A549 (cell line): Measurements from ENCODE around the gene RPGRIP1. TPM values are rescaled to one million over a fixed set of nuclear protein-coding genes. Genes with fewer than 3 reads are reported as not detected.

Source experiments
- ATAC-seq, 2 experiments: fragments of 200-7000 bp in 1 of 2; fragments of >200 bp in 1 of 2; cut with Nextera tagmentation in 1 of 2; cut with Tn5 transposase in 1 of 2; 3 replicates each; pipeline versions ENCODE4 v1.8.0 to v1.9.1; 2018 to 2020; ENCODE audit warnings: mild to moderate bottlenecking in 1 of 2, moderate library complexity in 1 of 2
- CTCF ChIA-PET: fragments of 300-600 bp; sonication (Branson Sonifier 250); formaldehyde crosslinking; extraction: SDS; loops from one replicate; lab custom pipeline; 2021; ENCODE audit warnings: antibody characterized with exemption, inconsistent platforms; lab: Yijun Ruan, JAX
- POLR2A ChIA-PET: fragments of 350-600 bp; formaldehyde crosslinking; extraction: SDS; loops from one replicate; lab custom pipeline; 2021; ENCODE audit warnings: antibody characterized with exemption, inconsistent platforms; lab: Yijun Ruan, JAX
- DNase-seq, 2 experiments: peaks; one replicate each; pipeline versions ENCODE4 v3.0.0 to v3.0.0-alpha.2; 2011 to 2016; ENCODE audit warnings: low read depth in 1 of 2, low spot score in 1 of 2
- FAIRE-seq: peaks from 2 replicates; lab custom pipeline; 2011; peaks lifted over from hg19 to GRCh38; lab: Jason Lieb, UNC
- H3K27ac ChIP-seq, 2 experiments: fragments of >200 bp; sonication (Bioruptor Twin); formaldehyde crosslinking; 3 replicates each; pipeline ENCODE4 v1.5.1; 2016 to 2017
- H3K4me1 ChIP-seq: fragments of >200 bp; sonication (Bioruptor Twin); formaldehyde crosslinking; 3 replicates; pipeline ENCODE4 v1.6.1; 2016
- H3K4me2 ChIP-seq: fragments of >200 bp; sonication (Bioruptor Twin); formaldehyde crosslinking; 3 replicates; pipeline ENCODE4 v1.6.1; 2016
- H3K4me3 ChIP-seq: fragments of >200 bp; sonication (Bioruptor Twin); formaldehyde crosslinking; 3 replicates; pipeline ENCODE4 v1.5.1; 2016
- H3K9me3 ChIP-seq: fragments of >200 bp; sonication (Bioruptor Twin); formaldehyde crosslinking; 3 replicates; pipeline ENCODE4 v1.6.1; 2016
- BHLHE40 ChIP-seq: IDR thresholded peaks from 2 replicates; pipeline ENCODE4 v1.6.1; 2012; ENCODE audit warnings: low read depth, low read length, inconsistent platforms
- CBX2 ChIP-seq: fragments of 200-600 bp; sonication (generic); IDR thresholded peaks from 2 replicates; pipeline ENCODE4 v1.6.1; 2016; ENCODE audit warnings: low read depth, mild to moderate bottlenecking, borderline replicate concordance
- CBX8 ChIP-seq: fragments of 200-600 bp; sonication (generic); IDR thresholded peaks from 2 replicates; pipeline ENCODE4 v1.6.1; 2016
- CHD4 ChIP-seq: fragments of 200-600 bp; sonication (generic); IDR thresholded peaks from 2 replicates; pipeline ENCODE4 v1.6.1; 2016; ENCODE audit warnings: antibody characterized with exemption, mild to moderate bottlenecking, borderline replicate concordance
- E2F6 ChIP-seq: IDR thresholded peaks from 2 replicates; pipeline ENCODE4 v1.6.1; 2012; ENCODE audit warnings: low read depth, borderline replicate concordance
- ESRRA ChIP-seq: fragments of 150-350 bp; IDR thresholded peaks from 2 replicates; pipeline ENCODE4 v1.6.1; 2014; ENCODE audit warnings: mild to moderate bottlenecking, low read length, borderline replicate concordance
- FOSB ChIP-seq: fragments of 250-450 bp; sonication (Bioruptor Pico); IDR thresholded peaks from 2 replicates; pipeline ENCODE4 v1.5.0; 2020; ENCODE audit warnings: mild to moderate bottlenecking, moderate library complexity
- FOSL2 ChIP-seq, 2 experiments: fragments of 450-650 bp in 1 of 2; fragments of >200 bp in 1 of 2; sonication (Bioruptor Twin) in 1 of 2; formaldehyde crosslinking; IDR thresholded peaks; 2 replicates each; pipeline versions ENCODE4 v1.5.0 to v1.6.1; 2016 to 2020; ENCODE audit warnings: mild to moderate bottlenecking in 1 of 2, moderate library complexity in 1 of 2
- FOXS1 ChIP-seq: fragments of 250-450 bp; sonication (Bioruptor Pico); IDR thresholded peaks from 2 replicates; pipeline ENCODE4 v1.5.0; 2020; ENCODE audit warnings: mild to moderate bottlenecking, moderate library complexity
- GATA3 ChIP-seq: IDR thresholded peaks from 2 replicates; pipeline ENCODE4 v1.6.1; 2012; ENCODE audit warnings: borderline replicate concordance
- HES2 ChIP-seq: fragments of >200 bp; sonication (Bioruptor Twin); formaldehyde crosslinking; IDR thresholded peaks from 2 replicates; pipeline ENCODE4 v1.6.1; 2016
- HOXA7 ChIP-seq: fragments of 250-450 bp; sonication (Bioruptor Pico); IDR thresholded peaks from 2 replicates; pipeline ENCODE4 v1.5.0; 2020; ENCODE audit warnings: mild to moderate bottlenecking, moderate library complexity
- MAFK ChIP-seq: fragments of 450-650 bp; IDR thresholded peaks from 2 replicates; pipeline ENCODE4 v1.6.1; 2014; ENCODE audit not compliant: partially characterized antibody
- MAZ ChIP-seq: fragments of 150-350 bp; IDR thresholded peaks from 2 replicates; pipeline ENCODE4 v1.6.1; 2014; ENCODE audit warnings: antibody characterized with exemption, low read depth, low read length, borderline replicate concordance
- NFE2L2 ChIP-seq: fragments of 150-350 bp; conservative IDR thresholded peaks from 2 replicates; pipeline ENCODE4 v1.6.1; 2014; ENCODE audit warnings: low read length
- PBX3 ChIP-seq: IDR thresholded peaks from 2 replicates; pipeline ENCODE4 v1.6.1; 2012
- POLR2AphosphoS2 ChIP-seq: conservative IDR thresholded peaks from 2 replicates; pipeline ENCODE4 v1.6.1; 2012; ENCODE audit warnings: low read length, improper control_type of control experiment, inconsistent platforms
- RAD21 ChIP-seq, 2 experiments: fragments of >200 bp in 1 of 2; sonication (Bioruptor Twin) in 1 of 2; formaldehyde crosslinking in 1 of 2; IDR thresholded peaks in 1 of 2; conservative IDR thresholded peaks in 1 of 2; 2 replicates in 1 of 2; 3 replicates in 1 of 2; pipeline ENCODE4 v1.6.1; 2012 to 2018; ENCODE audit warnings: inconsistent platforms in 1 of 2
- RFX5 ChIP-seq: fragments of 450-650 bp; IDR thresholded peaks from 2 replicates; pipeline ENCODE4 v1.7.1; 2014; ENCODE audit warnings: antibody characterized with exemption, mild to moderate bottlenecking, moderate library complexity
- SMC3 ChIP-seq: fragments of >200 bp; sonication (Bioruptor Twin); formaldehyde crosslinking; IDR thresholded peaks from 3 replicates; pipeline ENCODE4 v1.6.1; 2018; ENCODE audit warnings: inconsistent platforms
- SREBF2 ChIP-seq: fragments of 450-650 bp; IDR thresholded peaks from 2 replicates; pipeline ENCODE4 v1.6.1; 2014; ENCODE audit warnings: mild to moderate bottlenecking, moderate library complexity
- ZNF302 ChIP-seq: fragments of 250-450 bp; sonication (Bioruptor Pico); IDR thresholded peaks from 2 replicates; pipeline ENCODE4 v1.9.0; 2021; ENCODE audit warnings: inconsistent platforms, mild to moderate bottlenecking, moderate library complexity
- ZSCAN20 ChIP-seq: fragments of 250-450 bp; sonication (Bioruptor Pico); IDR thresholded peaks from 2 replicates; pipeline ENCODE4 v1.8.0; 2022; ENCODE audit warnings: mild to moderate bottlenecking, moderate library complexity
- WGBS: methylation state at CpG from one replicate; pipeline ENCODE4 v1.1.6; 2017; ENCODE audit errors: missing lambda C conversion rate; 5-methylcytosine and 5-hydroxymethylcytosine counted together
- polyA plus RNA-seq, 4 experiments: library from polyadenylated mRNA; depleted of rRNA in 3 of 4; stranded (reverse); fragments of >200 nt; fragmentation: RNase III in 1 of 4; extraction: RNeasy Plus Mini Kit Qiagen cat#74134 plus additional on column Dnase treatment in 1 of 4; gene quantifications; 2 replicates in 3 of 4; 3 replicates in 1 of 4; pipeline ENCODE4 v1.2.3, GENCODE V29; 2011 to 2017
- TF ChIP-seq, protein P1 (sequence below): fragments of >200 bp; sonication (Bioruptor Twin); formaldehyde crosslinking; IDR thresholded peaks from 3 replicates; pipeline ENCODE4 v1.5.1; 2016
- TF ChIP-seq, protein P2 (sequence below): IDR thresholded peaks from 2 replicates; pipeline ENCODE4 v1.6.1; 2012

The RPGRIP1 gene
- polyA plus RNA-seq, 2 of the 4 experiments (the other 2 are of a cell fraction), result 0.26 to 1.5 TPM

GRCh38 chr14:21238823-21239518 lies 40.9 kb upstream of the RPGRIP1 start:
- ATAC-seq (no peak), DNase-seq (no peak), FAIRE-seq (no peak)
- Histone ChIP-seq H3K4me3 (no peak overlapping the region), H3K27ac (no peak overlapping the region), H3K9me3 (no peaks in the 10 kb centered on the region), H3K4me2 (no peak overlapping the region), H3K4me1 (peaks cover 69% of the 10 kb centered on the region; the same call in 2 of the 3 replicates)
- TF ChIP-seq HOXA7, result no peak
- TF ChIP-seq NFE2L2, result no peak
- no peak for TF ChIP-seq PBX3
- TF ChIP-seq FOXS1 (CRISPR knock-in tag), result no peak
- TF ChIP-seq BHLHE40, result no peak
- no peak for TF ChIP-seq CHD4
- no peak for TF ChIP-seq ZSCAN20 (CRISPR knock-in tag)
- no peak for TF ChIP-seq CBX8
- no peak for TF ChIP-seq ZNF302 (CRISPR knock-in tag)
- TF ChIP-seq SMC3, result no peak
- no peak for TF ChIP-seq ESRRA
- no peak for TF ChIP-seq GATA3
- TF ChIP-seq E2F6, result no peak
- no peak for TF ChIP-seq FOSL2 (IDR thresholded peaks at IDR 0.05)
- TF ChIP-seq FOSL2 (CRISPR knock-in tag; IDR thresholded peaks at IDR 0.05), result no peak
- TF ChIP-seq RAD21 (conservative IDR thresholded peaks at IDR 0.05 in 1 of 2, IDR thresholded peaks at IDR 0.05 in 1 of 2), result no peak
- TF ChIP-seq SREBF2, result no peak
- no peak for TF ChIP-seq HES2
- 91% methylated on average over 11 of the region's 11 CpGs for WGBS
- ChIA-PET CTCF (interaction anchor here (1.0 kb wide), 2 partner anchors 135 to 171 kb away, joined by 3 read pairs; no protein-coding TSS in a partner anchor), POLR2A (no interaction called here)

DNA sequence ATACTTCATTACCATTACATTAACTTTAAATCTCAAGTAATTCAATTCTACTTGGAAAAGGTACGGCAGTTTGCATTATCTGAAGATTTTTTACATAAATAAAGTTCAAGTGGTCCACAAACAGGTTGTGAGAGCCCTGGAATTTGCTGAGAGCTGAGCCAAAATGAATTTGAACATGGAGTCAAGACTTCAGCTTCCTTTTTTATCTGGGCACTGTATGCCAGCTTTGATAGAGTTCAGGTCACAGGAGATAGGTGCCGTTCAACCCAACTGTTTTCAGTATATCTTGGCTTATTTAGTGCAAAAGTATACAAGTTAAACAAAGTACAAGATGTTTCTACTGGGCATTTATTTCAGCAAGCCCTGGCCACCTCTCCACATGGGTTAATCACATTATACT lies 39.5 kb upstream of the RPGRIP1 start:
- no peak for FAIRE-seq
- POLR2A ChIA-PET, result no interaction called here

GRCh38 chr14:21241218-21241819 lies 38.6 kb upstream of the RPGRIP1 start:
- no peak for ATAC-seq
- no peak overlapping the region for H3K27ac ChIP-seq
- H3K4me1 ChIP-seq, result peaks cover 59% of the 10 kb centered on the region
- DNase-seq, result peak in 1 of 2 experiments; percentile 25
- 86% methylated on average over 1 of the region's 1 CpG for WGBS
- H3K4me2 ChIP-seq, result no peak overlapping the region
- FAIRE-seq, result no peak
- H3K4me3 ChIP-seq, result no peak overlapping the region
- CTCF ChIA-PET, result interaction anchor here (1.1 to 1.9 kb wide), 7 partner anchors 8 to 54 kb away, joined by 3 to 8 read pairs (median 6); no protein-coding TSS in a partner anchor
- POLR2A ChIA-PET, result no interaction called here
- TF ChIP-seq, protein P1, sequence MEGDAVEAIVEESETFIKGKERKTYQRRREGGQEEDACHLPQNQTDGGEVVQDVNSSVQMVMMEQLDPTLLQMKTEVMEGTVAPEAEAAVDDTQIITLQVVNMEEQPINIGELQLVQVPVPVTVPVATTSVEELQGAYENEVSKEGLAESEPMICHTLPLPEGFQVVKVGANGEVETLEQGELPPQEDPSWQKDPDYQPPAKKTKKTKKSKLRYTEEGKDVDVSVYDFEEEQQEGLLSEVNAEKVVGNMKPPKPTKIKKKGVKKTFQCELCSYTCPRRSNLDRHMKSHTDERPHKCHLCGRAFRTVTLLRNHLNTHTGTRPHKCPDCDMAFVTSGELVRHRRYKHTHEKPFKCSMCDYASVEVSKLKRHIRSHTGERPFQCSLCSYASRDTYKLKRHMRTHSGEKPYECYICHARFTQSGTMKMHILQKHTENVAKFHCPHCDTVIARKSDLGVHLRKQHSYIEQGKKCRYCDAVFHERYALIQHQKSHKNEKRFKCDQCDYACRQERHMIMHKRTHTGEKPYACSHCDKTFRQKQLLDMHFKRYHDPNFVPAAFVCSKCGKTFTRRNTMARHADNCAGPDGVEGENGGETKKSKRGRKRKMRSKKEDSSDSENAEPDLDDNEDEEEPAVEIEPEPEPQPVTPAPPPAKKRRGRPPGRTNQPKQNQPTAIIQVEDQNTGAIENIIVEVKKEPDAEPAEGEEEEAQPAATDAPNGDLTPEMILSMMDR, result peak; percentile 53
- no peak for TF ChIP-seq CBX2
- no peak for TF ChIP-seq POLR2AphosphoS2
- no peak for TF ChIP-seq FOSB (CRISPR knock-in tag)
- no peak for TF ChIP-seq E2F6
- TF ChIP-seq RAD21 (conservative IDR thresholded peaks at IDR 0.05 in 1 of 2, IDR thresholded peaks at IDR 0.05 in 1 of 2), result peak; percentile 11 to 42; a peak in 1 of 5 replicates
- peak; percentile 33 for TF ChIP-seq MAFK
- TF ChIP-seq MAZ, result no peak
- 0 out of 2 replicates have a peak, but pooled peaks have one; percentile 30 for TF ChIP-seq HOXA7
- no peaks in the 10 kb centered on the region for H3K9me3 ChIP-seq

More for the DNA sequence above, 39.5 kb upstream of the RPGRIP1 start:
- Histone ChIP-seq H3K4me2 (no peak overlapping the region), H3K4me1 (peaks cover 63% of the 10 kb centered on the region; the same call in 2 of the 3 replicates), H3K27ac (no peak overlapping the region), H3K9me3 (no peaks in the 10 kb centered on the region), H3K4me3 (no peak overlapping the region)
- 81% methylated on average over 2 of the region's 2 CpGs for WGBS
- no peak for ATAC-seq
- CTCF ChIA-PET, result interaction anchor here (0.6 to 1.6 kb wide), 7 partner anchors 9 to 237 kb away, joined by 3 to 8 read pairs (median 3); partner anchors contain the start of gene TOX4
- TF ChIP-seq RFX5 (no peak), HES2 (no peak)
- TF ChIP-seq, protein P2, sequence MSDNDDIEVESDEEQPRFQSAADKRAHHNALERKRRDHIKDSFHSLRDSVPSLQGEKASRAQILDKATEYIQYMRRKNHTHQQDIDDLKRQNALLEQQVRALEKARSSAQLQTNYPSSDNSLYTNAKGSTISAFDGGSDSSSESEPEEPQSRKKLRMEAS, result no peak
- no peak for DNase-seq
